HG03095 (cell line): ENCODE measurements around the gene ZNG1B.
"Not testable (repeated sequence)": the region's sequence is repeated elsewhere in the genome, so short reads cannot be mapped to it uniquely, and the experiment has no call there.

Experiments used
- ATAC-seq: cut with Tn5 transposase; IDR thresholded peaks from one replicate; pipeline ENCODE4 v1.9.1; 2021; ENCODE audit warnings: moderate library complexity; ENCODE audit not compliant: unreplicated experiment

The ZNG1B gene

GRCh38 chr2:113437508-113438465, at the start of gene ZNG1B:
Gene ZNG1B (plus strand): TSS chr2:113437691. CDS start chr2:113437869, 178 bp downstream.
- not testable (repeated sequence) for ATAC-seq

- peak; percentile 76 for ATAC-seq
Measured at GRCh38 chr2:113390124-113390849, 47.2 kb upstream of the ZNG1B start.

- ATAC-seq, result no peak
Measured at GRCh38 chr2:113391073-113391472, 46.4 kb upstream of the ZNG1B start.

GRCh38 chr2:113406114-113406513, 31.4 kb upstream of the ZNG1B start:
- ATAC-seq, result no peak

- no peak for ATAC-seq
Measured at GRCh38 chr2:113407446-113408099, 29.9 kb upstream of the ZNG1B start.

- not testable (repeated sequence) for ATAC-seq
Measured at GRCh38 chr2:113411725-113412352, 25.7 kb upstream of the ZNG1B start.

- not testable (repeated sequence) for ATAC-seq
Measured at GRCh38 chr2:113412774-113413173, 24.7 kb upstream of the ZNG1B start.

GRCh38 chr2:113431773-113432172, 5.7 kb upstream of the ZNG1B start:
- not testable (repeated sequence) for ATAC-seq

GRCh38 chr2:113433468-113433867, 4.0 kb upstream of the ZNG1B start:
- not testable (repeated sequence) for ATAC-seq

- ATAC-seq, result not testable (repeated sequence)
Measured at GRCh38 chr2:113465770-113466169, 28.3 kb downstream of the ZNG1B start.

GRCh38 chr2:113476688-113477368, 39.3 kb downstream of the ZNG1B start:
- ATAC-seq, result not testable (repeated sequence)

GRCh38 chr2:113496527-113496926, 59.0 kb downstream of the ZNG1B start:
- not testable (repeated sequence) for ATAC-seq

GRCh38 chr2:113498365-113498764, 60.9 kb downstream of the ZNG1B start, which contains the start of gene FOXD4L1:
Gene FOXD4L1 (plus strand): TSS chr2:113498665. CDS start chr2:113499257, 592 bp downstream.
- ATAC-seq, result not testable (repeated sequence)

- not testable (repeated sequence) for ATAC-seq
Measured at GRCh38 chr2:113499019-113499885, 61.8 kb downstream of the ZNG1B start.

- ATAC-seq, result not testable (repeated sequence)
Measured at GRCh38 chr2:113499886-113500722, 62.6 kb downstream of the ZNG1B start.

- not testable (repeated sequence) for ATAC-seq
Measured at GRCh38 chr2:113500723-113501038, 63.2 kb downstream of the ZNG1B start.

- ATAC-seq, result peak; percentile 16
Measured at GRCh38 chr2:113502216-113503093, 65.0 kb downstream of the ZNG1B start.
